ENCODE results near the gene FOXM1.

The FOXM1 gene

GRCh38 chr12:2877047-2877952 lies at the start of gene FOXM1, which contains the start of gene RHNO1:
Gene FOXM1, minus strand, starts transcription at chr12:2877174. Its CDS starts 2,696 bp downstream, at chr12:2874478.
Gene RHNO1, plus strand, starts transcription at chr12:2877223. Its CDS starts 8,144 bp downstream, at chr12:2885367.
- TF ChIP-seq CTCF (IDR thresholded peaks at IDR 0.05): no peak

GRCh38 chr12:2925322-2925995 lies 48.5 kb upstream of the FOXM1 start:
- no peaks in the 10 kb centered on the region for H3K9me3 ChIP-seq
- no peaks in the 10 kb centered on the region for H3K27me3 ChIP-seq
- intact Hi-C loops (cut with DNase I; ENCODE audit: low total_unique reads): no loop called here
- DNase-seq: peak in 1 of 2 donors; percentile 2
- no peak overlapping the region for H3K27ac ChIP-seq
- H3K36me3 ChIP-seq: peaks cover 48 to 91% (median 79%) of the 10 kb centered on the region in 3 donors
- no peaks in the 10 kb centered on the region for H3K4me1 ChIP-seq
- TF ChIP-seq CTCF (IDR thresholded peaks at IDR 0.05): no peak
- no peak overlapping the region for H3K4me3 ChIP-seq

More at GRCh38 chr12:2877047-2877952, at the start of gene FOXM1, which contains the start of gene RHNO1:
- intact Hi-C loops (cut with DNase I; ENCODE audit: low total_unique reads): loop anchor here (2.0 kb wide), 1 partner anchor 14 kb away; the partner anchor contains the start of gene TULP3
- peak within 1 kb of the TSS; percentile 84 to 90 for H3K4me3 ChIP-seq
- peak within 1 kb of the TSS; percentile 90 to 92 for H3K27ac ChIP-seq
- H3K36me3 ChIP-seq: no peaks in the 10 kb centered on the region
- peak; percentile 87 to 94 for DNase-seq
- H3K9me3 ChIP-seq: no peaks in the 10 kb centered on the region
- peaks cover 0 to 19% (median 14%) of the 10 kb centered on the region in 4 donors for H3K4me1 ChIP-seq
- H3K27me3 ChIP-seq: no peaks in the 10 kb centered on the region

GRCh38 chr12:2924019-2924418 lies 47.0 kb upstream of the FOXM1 start:
- no peak for TF ChIP-seq CTCF (IDR thresholded peaks at IDR 0.05)
- DNase-seq: peak in 1 of 2 donors; percentile 12
- Histone ChIP-seq H3K9me3 (no peaks in the 10 kb centered on the region), H3K27me3 (no peaks in the 10 kb centered on the region), H3K27ac (no peak overlapping the region), H3K36me3 (peaks cover 47 to 82% (median 66%) of the 10 kb centered on the region in 3 donors), H3K4me3 (no peak overlapping the region), H3K4me1 (no peaks in the 10 kb centered on the region)
- intact Hi-C loops (cut with DNase I; ENCODE audit: low total_unique reads): no loop called here

GRCh38 chr12:2923057-2923456 lies 46.1 kb upstream of the FOXM1 start:
- peak in 1 of 2 donors; percentile 33 for DNase-seq

More at GRCh38 chr12:2923057-2923456, 46.1 kb upstream of the FOXM1 start:
- Histone ChIP-seq H3K4me1 (no peaks in the 10 kb centered on the region), H3K9me3 (no peaks in the 10 kb centered on the region), H3K36me3 (peaks cover 47 to 73% (median 65%) of the 10 kb centered on the region in 3 donors), H3K27ac (no peak overlapping the region), H3K27me3 (no peaks in the 10 kb centered on the region), H3K4me3 (no peak overlapping the region)
- TF ChIP-seq CTCF (IDR thresholded peaks at IDR 0.05): no peak
- intact Hi-C loops (cut with DNase I; ENCODE audit: low total_unique reads): no loop called here

Data from tibial artery (tissue), 4 donors.